NCI-H2107 treated with DMSO at 0.1 percent for 48 hours (cell line): ENCODE data around the gene ARSB.
"Not testable (repeated sequence)": the region's sequence is repeated elsewhere in the genome, so short reads cannot be mapped to it uniquely, and the experiment has no call there.

Source experiments
- DNase-seq: peaks from one replicate; lab custom pipeline; 2025; ENCODE audit not compliant: unreplicated experiment; lab: John Stamatoyannopoulos, UW

The ARSB gene

DNA sequence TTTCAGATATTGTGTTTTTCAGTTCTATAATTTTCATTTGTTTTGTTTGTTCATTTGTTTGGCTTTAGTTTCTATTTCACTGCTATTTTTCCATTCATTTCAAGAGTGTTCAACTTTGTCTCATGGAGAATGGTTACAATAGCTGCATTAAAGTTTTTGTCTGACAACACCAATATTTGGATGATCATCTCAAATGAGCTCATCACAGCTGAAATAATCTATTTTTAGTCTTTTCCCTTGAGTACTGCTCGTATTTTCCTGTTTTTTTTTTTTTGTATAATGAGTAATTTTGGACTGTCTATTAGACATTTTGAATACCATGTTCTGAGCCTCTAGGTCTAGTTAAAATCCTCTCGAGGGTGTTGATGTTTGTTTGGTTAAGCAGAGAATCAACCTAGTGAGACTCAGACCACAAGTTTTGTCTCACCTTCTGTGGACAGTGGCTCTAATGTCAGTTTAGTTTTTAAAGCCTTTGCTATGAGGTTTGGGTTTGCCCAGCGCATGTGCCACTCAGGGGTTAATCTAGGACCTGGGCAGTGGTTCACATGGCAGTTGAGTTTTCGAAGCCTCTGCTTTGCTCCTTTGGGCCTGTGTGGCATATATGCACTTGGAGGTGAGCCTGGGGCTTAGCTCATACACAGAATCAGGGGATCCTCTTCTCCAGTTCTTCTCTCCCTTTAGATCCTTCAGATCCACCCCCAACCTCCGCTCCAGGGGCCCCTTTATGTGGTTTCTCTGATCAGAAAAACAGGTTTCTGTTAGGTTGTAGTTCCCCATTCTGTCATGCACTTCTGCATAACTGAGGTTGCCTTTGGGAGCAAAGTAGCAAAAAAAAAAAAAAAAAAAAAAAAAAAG, 79.8 kb downstream of the ARSB start:
- DNase-seq: no peak

DNA sequence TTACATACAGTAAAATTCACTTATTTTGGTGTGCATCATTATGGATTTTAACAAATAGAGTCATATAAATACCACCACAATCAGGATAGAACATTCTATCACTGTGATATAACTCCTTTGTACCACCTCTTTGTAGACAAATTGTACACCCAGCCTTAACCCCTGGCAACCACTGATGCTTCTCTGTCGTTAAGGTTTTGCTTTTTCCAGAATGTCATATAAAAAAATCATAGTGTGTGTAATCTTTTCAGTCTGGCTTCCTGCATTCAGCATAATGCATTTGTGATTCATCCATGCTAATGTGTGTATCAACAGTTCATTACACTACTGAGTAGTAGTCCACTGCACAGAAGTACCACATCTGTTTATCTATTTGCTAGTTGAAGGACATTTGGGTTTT, 81.2 kb downstream of the ARSB start:
- DNase-seq: no peak

DNA sequence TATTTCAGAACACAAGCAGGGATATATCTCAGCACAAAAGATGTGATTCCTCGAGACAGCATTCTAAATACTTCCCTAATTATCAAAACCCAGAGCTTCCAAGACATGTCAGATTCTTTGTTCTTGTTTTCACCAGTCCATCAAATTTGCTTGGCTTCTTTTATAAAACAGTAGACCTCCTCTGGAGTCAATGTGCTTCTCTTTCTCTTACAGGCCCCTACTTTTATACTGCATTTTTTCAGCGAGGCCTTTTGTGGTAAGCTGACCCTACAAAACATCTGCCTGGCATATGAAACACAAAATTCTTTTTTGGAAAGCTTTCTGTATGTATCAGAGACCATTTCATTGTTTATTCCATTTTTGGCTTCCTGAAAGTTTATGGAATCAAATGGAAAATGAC, 81.8 kb downstream of the ARSB start:
- no peak for DNase-seq

DNA sequence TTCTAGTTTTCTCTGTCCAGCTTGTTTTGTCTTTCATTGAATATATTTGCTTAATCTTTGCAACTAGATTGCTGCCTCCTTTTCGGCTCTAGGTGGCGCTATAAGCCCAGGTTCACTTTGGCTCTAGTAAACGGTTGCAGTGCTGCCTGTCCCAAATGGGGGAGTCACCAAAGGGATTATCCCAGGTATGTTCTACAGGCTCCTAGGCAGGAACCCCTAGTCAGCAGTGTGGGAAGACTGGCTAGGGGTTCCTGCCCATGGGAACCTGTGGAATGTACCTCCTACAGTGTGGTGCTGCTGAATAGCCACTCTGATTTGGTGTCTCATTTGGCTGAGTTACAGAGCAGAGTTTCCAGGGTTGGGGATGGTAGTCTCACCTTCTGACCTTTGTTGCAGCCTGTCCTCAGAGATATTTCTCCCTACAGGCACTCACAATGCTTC, 85.2 kb downstream of the ARSB start:
- no peak for DNase-seq

DNA sequence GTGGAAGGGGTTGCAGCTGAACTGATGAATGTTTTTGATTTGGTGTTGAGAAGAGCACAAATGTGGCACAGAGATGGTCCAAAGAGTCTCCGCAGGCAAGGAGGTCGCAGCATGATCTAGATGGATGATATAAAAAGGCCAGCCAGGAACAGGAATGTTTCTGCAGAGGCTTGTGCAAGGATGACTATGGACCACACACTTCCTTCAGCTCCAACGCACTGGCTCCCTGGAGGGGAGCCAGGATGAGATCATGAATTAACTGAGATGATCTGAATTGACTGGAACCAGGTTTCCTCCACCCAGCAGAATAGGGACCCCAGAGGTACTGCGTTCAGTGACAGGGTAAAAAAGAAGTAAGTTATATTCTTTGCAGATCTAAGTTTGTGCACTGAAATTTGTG, 89.0 kb downstream of the ARSB start:
- no peak for DNase-seq

DNA sequence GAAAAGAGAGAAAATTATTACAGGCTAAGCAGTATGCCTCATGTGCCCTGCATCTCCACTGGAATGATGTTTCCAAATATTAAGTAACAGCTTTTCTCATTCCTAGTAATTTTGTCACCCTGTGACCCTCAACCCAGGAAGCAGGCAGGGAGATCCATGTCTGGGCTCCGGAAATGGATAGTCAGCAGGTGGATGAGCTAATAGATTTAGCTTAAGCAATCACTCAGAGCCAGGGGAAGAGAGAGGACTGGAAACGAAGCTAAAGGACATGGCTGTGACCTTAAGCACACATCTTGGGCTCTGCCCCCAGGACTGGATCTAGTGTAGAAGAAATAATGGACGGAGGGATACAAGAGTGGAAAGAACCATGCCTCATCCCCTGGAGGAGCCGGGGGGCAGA, 89.5 kb downstream of the ARSB start:
- no peak for DNase-seq

DNA sequence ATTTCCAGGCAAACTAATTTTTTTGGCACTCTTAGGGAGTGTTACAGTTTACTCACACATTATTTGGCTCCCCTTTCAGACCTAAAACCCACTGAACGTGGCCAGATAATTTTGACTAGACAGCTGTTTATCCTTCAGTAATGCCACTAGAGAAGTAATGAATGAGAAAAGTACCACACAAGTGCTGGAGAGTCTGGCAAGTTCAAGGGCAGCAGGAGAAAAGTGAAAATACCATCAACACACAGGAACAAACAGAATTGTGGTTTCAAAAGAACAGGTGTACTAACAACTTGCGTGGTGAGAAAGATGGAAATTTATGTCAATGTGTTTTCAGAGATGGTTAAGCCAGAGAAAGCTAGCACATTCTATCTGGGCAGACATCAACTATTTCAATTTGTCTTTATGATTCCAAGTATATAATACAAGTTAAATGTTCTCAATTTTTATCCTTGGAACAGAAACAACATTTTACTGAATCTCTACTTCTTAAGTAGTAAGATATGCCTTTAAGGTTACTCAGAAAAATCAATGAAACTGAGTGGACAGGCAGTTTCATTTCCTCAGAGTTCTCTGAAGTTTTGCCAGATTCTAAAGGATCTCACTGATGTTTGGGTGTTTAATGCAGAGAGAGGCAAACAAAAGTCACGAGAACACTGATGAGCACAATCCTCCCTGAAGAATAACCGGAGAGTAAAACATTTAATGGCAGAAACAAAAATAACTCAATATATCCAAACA, 91.0 kb downstream of the ARSB start:
- DNase-seq: peak; percentile 42

DNA sequence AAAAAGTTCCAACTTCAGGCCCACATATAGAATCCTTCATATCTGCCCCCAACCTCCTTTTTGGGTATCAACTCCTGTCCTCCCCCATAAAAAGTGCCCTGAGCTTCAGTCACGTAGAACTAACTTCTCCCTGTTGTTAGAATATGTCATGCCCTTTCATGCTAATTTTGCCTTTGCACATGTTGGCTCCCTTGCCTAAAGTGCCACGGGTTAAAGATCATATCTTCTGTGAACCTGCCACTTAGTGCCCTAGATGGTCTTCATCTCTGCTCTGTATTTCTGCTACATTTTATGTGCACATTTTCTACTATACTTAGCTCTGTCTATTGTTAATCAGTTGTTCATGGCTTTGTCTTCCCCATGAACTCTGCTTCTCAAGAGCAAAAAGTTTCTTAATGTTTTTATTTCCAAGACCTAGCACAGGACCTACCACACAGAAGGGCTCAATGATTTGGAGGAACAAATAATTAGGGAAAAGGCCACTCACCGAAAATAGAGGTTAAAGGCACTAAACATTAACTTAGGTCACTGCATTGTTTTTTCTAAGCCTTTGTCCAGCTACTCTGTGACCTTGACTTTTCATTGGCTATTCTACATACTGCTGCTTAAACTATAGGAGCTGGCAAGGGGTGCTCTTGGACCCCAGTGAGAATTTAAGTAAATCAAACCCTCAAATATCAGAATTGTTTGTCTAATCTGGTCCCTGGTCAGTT, 94.3 kb downstream of the ARSB start:
- DNase-seq: no peak

DNA sequence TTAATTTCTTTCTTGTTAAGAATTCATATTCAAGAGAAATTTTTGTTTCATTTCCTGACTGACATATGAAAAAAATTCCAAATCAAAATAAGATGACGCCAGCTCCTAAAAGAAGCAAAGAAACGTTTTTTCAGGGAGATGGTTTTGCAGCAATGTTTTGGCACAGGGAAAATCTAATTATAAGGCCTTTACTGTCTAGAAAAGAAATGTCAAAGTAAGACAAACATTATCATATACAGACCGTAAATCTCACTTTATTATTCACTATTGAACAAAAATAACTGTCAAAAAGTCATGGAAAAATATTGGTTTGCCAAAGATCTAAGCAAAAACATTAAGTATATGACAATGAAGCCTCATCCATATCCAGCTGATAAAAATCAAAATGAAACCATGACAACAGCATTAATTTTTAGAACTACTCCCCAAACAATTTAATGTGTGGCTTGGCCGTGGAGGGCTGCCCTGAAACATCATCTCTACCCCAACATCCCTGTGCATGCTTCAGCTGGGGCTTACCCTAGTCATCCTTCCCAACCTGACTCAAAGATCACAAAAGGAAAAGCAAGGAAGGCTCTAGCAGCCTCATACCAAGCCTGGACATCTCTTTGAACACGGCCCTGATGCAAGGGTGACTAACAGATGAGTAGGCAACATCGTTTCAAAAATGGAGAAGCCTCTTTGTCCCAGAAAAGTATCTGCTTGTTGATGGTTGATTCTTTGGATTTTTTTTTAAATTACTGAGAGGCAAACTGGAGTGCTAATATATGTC, 95.6 kb downstream of the ARSB start:
- DNase-seq: no peak

DNA sequence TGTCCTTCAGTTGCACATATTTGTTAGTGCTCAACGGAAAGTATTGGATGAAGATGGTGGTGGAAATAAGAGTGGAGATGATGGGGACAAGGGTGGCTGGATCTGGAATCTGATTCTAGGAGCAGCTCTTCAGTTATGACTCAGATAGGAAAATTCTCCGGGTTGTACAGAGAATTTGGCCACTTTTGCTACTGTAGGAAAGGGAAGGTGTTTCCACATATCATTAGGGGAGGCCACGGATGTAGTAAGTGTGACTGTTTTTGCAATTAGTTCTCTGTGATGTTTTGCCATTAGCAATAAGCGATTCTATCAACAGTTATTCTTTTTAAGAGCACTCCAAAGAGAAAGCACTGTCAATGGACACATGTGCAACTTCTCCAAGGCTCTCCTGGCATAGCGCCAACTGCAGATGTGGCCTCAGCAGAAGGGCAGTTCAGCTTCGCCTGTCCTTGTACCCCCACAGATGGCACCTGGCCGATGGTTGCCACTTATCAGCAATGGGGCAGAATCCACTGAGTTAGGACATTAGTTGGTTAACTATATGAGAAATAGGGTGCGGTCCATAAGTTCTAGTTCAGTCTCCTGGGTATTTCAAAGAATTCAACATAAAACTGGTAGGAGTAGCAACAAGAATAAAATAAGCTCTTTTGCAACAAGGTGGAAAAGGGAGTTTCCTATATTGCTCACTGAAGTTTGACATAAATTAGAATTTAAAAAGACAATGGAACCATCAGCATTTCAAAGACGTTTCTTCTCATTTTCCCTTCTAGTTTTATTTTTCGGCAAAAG, 96.3 kb downstream of the ARSB start:
- no peak for DNase-seq

DNA sequence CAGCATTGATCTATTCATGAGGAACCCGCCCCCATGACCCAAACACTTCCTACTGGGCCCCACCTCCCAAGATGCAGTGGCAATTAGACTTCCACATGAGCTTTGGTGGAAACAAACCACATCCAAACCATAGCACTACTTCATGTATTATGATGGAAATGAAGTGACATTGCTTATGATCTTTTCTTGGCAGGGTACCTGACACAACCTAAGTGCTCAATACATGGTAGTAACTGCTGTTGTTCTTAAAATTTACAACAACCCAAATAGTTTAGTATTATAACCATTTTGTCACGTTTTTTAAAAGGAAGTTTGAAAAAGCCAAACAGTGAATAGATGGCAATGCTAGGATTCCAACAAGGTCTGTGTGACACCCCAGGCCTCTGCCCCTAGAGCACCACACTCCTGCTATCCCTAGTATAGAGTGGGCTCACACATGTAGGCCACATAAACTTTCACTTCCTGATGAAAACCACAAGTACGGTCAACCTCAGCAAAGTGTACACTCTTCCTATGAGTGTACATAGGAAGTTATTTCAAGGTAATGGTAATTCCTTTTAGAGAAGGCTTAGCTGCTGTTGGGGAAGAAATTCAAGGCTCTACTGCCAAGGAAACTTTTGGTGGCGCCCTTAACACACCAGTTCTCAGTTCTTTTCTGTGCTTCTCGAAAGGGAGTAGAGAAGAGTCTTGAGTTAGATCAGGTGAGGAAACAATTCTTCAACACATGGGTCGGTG, 97.6 kb downstream of the ARSB start:
- no peak for DNase-seq

DNA sequence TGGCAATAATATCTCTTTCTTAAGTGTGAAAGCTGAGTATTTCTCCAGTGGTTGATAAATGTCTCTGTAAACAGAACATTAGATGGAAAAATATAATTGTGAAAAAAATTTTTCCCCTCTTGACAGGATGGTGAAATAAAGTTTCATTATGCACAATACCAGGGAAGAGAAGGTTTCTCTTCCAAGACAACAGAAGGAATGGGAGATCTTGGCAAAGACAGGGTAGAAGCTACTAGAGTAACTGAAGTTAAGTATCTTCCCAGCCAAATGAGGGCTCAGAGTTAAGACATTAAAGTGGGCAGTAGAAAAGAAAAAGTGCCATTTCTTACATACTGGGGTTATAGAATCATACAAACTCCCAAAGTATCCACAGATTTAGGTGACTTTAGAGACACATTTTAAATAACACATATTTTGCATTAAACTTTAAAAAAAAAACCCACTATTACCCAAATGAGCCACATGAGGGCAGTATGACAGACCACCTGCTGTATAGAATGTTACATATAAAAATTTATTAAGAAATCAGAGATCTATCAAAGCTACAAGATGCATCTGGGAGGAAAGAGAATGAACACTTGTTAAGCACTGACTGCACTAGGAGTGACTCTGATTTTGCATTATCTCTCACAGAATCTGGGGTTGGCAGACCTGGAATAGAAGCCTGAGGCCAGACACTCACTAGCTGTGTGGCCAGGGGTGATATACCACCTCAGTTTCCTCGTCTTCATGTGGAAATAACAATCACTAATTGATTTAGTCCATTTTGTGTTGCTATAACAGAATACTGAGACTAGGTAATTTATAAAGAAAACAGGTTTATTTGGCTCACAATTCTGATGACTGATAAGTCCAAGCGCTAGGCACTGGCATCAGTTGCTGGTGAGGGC, 98.5 kb downstream of the ARSB start:
- no peak for DNase-seq

DNA sequence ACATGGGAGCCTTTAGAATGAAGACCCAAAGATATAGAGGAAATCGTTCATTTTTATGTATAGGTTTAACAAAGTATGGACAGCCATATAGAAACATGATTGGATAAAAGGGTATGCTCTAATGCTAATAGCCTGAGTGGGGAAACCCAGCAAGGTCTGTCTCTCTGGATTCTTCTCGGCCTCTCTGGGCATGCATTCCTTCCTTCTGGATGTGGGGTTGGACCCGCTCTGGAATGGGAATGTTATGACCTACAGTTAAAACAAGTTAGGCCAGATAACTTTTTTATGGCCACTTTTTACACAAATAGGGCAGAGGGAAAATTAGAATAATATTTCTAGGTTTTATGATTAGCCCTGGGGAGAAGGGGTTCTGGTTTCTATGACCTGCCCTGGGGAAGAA, 103.2 kb downstream of the ARSB start:
- DNase-seq: no peak

DNA sequence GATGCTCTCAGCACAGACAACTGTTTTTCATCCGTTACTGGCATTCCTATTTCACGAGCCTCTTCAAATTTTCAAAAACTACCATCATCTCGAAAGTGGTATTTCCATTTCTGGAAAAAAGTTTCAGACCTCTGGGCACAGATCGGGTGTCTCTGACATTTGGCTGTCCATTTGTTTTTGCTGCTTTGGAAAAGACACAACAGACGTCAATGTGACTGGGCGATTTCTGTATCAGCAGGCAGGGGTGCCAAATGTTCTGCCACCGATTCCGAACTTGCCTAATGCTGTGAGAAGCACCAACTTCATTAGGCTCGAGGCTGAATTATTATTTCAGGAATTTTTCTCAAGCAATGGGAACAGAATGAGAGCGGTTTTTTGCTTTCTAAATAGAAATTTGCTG, 105.6 kb downstream of the ARSB start:
- DNase-seq: no peak

DNA sequence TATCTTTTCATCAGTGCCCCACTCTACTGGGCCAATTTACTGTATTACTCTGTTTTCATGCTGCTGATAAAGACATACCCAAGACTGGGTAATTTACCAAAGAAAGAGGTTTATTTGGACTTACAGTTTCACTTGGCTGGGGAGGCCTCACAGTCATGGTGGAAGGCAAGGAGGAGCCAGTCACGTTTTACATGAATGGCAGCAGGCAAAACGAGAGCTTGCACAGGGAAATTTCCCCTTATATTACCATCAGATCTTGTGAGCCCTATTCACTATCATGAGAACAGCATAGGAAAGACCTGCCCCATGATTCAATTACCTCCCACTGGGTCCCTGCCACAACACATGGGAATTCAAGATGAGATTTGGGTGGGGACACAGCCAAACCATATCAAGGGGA, 119.0 kb downstream of the ARSB start:
- DNase-seq: not testable (repeated sequence)

DNA sequence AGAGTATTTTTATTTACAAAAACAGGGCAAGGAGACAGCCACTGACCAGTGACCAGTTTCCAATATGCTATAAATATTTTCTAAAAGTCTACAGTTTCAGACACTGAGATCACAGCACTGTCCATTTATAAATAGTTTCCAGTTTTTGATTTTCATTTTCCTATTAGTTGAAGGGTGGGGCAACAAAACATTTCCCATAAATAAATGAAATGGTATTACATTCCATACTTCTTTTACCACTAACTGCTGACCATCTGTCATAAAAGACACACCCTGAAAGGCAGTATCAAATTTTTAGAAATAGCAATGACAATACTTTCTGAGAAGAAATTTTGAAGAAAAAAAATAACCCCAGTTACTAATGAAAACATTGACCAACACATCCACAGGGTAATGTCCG, 126.7 kb downstream of the ARSB start:
- DNase-seq: no peak

DNA sequence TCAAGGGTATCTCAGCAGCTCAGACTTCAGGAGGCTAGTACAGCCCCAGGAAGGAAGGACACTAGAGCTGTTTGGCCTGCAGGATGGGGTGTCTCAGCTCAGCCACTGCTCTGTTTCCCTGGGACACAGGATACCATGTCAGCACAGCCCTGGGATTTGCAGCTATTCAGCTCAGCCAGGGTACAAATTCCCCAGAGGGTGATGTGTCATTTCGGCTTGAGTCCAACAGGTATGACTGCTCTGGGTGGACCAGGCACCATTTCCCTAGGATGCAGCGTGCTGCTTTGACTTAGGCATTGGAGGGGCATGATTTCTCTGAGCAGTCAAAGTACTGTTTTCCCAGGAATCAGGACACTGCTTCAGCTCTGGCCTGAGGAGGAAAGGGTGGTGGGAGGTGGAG, 130.1 kb downstream of the ARSB start:
- DNase-seq: no peak

DNA sequence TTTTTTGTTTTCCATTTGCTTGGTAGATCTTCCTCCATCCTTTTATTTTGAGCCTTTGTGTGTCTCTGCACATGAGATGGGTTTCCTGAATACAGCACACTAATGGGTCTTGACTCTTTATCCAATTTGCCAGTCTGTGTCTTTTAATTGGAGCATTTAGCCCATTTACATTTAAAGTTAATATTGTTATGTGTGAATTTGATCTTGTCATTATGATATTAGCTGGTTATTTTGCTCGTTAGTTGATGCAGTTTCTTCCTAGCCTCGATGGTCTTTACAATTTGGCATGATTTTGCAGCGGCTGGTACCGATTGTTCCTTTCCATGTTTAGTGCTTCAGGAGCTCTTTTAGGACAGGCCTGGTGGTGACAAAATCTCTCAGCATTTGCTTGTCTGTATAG, 133.2 kb downstream of the ARSB start:
- not testable (repeated sequence) for DNase-seq

DNA sequence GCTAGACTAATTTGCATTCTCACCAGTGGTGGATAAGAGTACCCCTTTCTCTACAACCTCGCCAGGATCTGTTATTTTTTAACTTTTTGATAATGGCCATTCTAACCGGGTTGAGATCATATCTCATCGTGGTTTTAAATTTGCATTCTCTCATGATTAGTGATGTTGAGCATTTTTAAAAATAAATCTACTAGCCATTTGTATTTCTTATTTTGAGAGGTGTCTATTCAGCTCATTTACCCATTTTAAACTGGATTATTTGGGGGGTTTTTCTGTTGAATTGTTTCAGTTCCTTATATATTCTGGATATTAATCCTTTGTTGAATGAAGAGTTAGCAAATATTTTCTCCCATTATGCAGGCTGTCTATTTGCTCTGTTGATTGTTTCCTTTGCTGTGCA, 139.6 kb downstream of the ARSB start:
- DNase-seq: no peak
